Endothelial cell of umbilical vein (primary cell): Measurements from ENCODE around the gene RALA.

Experiments used
- EZH2 ChIP-seq: IDR thresholded peaks from 2 replicates; pipeline ENCODE4 v1.6.1; 2012; ENCODE audit warnings: borderline replicate concordance, low read depth, mild to moderate bottlenecking, moderate library complexity, low read length, inconsistent platforms; ENCODE audit not compliant: severe bottlenecking
- FOS ChIP-seq: IDR thresholded peaks from 2 replicates; pipeline ENCODE4 v1.6.1; 2011; ENCODE audit warnings: mild to moderate bottlenecking, low read length, moderate library complexity, borderline replicate concordance; ENCODE audit not compliant: insufficient read depth
- JUN ChIP-seq: IDR thresholded peaks from 2 replicates; pipeline ENCODE4 v1.6.1; 2011; ENCODE audit warnings: borderline replicate concordance, low read depth; ENCODE audit not compliant: insufficient read length, insufficient read depth
- MAX ChIP-seq: IDR thresholded peaks from 2 replicates; pipeline ENCODE4 v1.6.1; 2011; ENCODE audit not compliant: insufficient read depth, insufficient read length
- MYC ChIP-seq: IDR thresholded peaks from one replicate; pipeline ENCODE4 v1.6.1; 2011; ENCODE audit warnings: mild to moderate bottlenecking, low read depth, low read length
- POLR2A ChIP-seq: IDR thresholded peaks from 2 replicates; pipeline ENCODE4 v1.6.1; 2012; ENCODE audit warnings: low read depth, mild to moderate bottlenecking, control low read depth, low read length
- POLR2AphosphoS5 ChIP-seq: IDR thresholded peaks from 2 replicates; pipeline ENCODE4 v1.6.1; 2012; ENCODE audit warnings: low read depth, mild to moderate bottlenecking, control low read depth, low read length, moderate library complexity; ENCODE audit not compliant: insufficient read depth
- TF ChIP-seq, protein P1 (sequence below), 2 donors: IDR thresholded peaks; 1 replicate in 1 of 2; 2 replicates in 1 of 2; pipeline ENCODE4 v1.5.1; 2011; ENCODE audit warnings: low read length in 2 of 2, mild to moderate bottlenecking in 2 of 2, moderate library complexity in 2 of 2, control low read depth in 1 of 2, inconsistent platforms in 1 of 2, low read depth in 1 of 2; ENCODE audit not compliant: insufficient read depth in 1 of 2; ENCODE audit errors: extremely low read depth in 1 of 2

DNA sequence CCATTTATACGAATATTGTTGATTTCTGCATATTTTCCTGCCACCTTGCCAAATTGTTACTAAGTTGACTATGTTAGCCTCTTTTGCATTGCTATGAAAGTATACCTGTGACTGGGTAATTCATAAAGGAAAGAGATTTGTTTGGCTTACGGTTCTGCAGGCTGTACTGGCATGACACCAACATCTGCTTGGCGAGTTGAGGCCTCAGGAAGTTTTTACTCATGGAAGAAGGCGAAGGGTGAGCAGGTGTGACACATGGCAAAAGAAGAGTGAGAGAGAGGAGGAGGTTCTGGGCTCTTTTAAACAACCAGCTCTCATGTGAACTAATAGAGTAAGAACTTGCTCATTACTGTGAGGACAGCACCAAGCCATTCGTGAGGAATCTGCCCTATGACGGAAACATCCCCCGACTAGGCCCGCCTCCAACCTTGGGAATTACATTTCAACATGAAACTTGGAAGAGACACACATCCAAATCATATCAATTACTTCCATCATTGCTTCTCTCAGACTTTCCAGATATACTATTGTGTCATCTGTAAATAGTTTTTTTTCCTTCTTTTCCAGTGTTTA lies 8.4 kb downstream of the RALA start:
- TF ChIP-seq, protein P1, sequence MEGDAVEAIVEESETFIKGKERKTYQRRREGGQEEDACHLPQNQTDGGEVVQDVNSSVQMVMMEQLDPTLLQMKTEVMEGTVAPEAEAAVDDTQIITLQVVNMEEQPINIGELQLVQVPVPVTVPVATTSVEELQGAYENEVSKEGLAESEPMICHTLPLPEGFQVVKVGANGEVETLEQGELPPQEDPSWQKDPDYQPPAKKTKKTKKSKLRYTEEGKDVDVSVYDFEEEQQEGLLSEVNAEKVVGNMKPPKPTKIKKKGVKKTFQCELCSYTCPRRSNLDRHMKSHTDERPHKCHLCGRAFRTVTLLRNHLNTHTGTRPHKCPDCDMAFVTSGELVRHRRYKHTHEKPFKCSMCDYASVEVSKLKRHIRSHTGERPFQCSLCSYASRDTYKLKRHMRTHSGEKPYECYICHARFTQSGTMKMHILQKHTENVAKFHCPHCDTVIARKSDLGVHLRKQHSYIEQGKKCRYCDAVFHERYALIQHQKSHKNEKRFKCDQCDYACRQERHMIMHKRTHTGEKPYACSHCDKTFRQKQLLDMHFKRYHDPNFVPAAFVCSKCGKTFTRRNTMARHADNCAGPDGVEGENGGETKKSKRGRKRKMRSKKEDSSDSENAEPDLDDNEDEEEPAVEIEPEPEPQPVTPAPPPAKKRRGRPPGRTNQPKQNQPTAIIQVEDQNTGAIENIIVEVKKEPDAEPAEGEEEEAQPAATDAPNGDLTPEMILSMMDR (IDR thresholded peaks at IDR 0.05; ENCODE audit: extremely low read depth in 1 of 2, insufficient read depth in 1 of 2, low read depth in 1 of 2, low read length in 2 of 2), result no peak
- TF ChIP-seq POLR2AphosphoS5, result no peak
- no peak for TF ChIP-seq EZH2
- no peak for TF ChIP-seq POLR2A
- TF ChIP-seq JUN, result no peak
- no peak for TF ChIP-seq MYC
- no peak for TF ChIP-seq MAX
- no peak for TF ChIP-seq FOS
